ENCODE data around the gene CCL16.

Gene CCL16

GRCh38 chr17:35982409-35983191, 1.3 kb upstream of the CCL16 start:
- no peaks in the 10 kb centered on the region for H3K27me3 ChIP-seq (ENCODE audit: insufficient read depth, poor library complexity, severe bottlenecking)
- H3K4me3 ChIP-seq (replicated peaks; ENCODE audit: insufficient read depth, low read length), result no peak overlapping the region
- no peak for TF ChIP-seq SPI1 (IDR thresholded peaks at IDR 0.05; ENCODE audit: borderline replicate concordance, low read depth)
- TF ChIP-seq POLR2AphosphoS5 (IDR thresholded peaks at IDR 0.05; ENCODE audit: low read depth), result no peak
- H3K27ac ChIP-seq (replicated peaks), result no peak overlapping the region
- no peak for DNase-seq (ENCODE audit: low read depth in 1 of 2, low spot score in 1 of 2)

GRCh38 chr17:35981908-35982330, 622 bp upstream of the CCL16 start:
- H3K27ac ChIP-seq (replicated peaks), result no peak overlapping the region
- no peak for DNase-seq (ENCODE audit: low read depth in 1 of 2, low spot score in 1 of 2)
- H3K4me3 ChIP-seq (replicated peaks; ENCODE audit: insufficient read depth, low read length), result no peak overlapping the region
- H3K27me3 ChIP-seq (ENCODE audit: insufficient read depth, poor library complexity, severe bottlenecking), result no peaks in the 10 kb centered on the region
- TF ChIP-seq POLR2AphosphoS5 (IDR thresholded peaks at IDR 0.05; ENCODE audit: low read depth) (no peak), CTCF (IDR thresholded peaks at IDR 0.05; ENCODE audit: insufficient read depth, low read length) (no peak), GABPA (IDR thresholded peaks at IDR 0.05; ENCODE audit: low read depth) (no peak), SPI1 (IDR thresholded peaks at IDR 0.05; ENCODE audit: borderline replicate concordance, low read depth) (no peak), REST (IDR thresholded peaks at IDR 0.05; ENCODE audit: insufficient replicate concordance, low read depth) (no peak)

GRCh38 chr17:35978346-35978745, 3.0 kb downstream of the CCL16 start:
- TF ChIP-seq GABPA (IDR thresholded peaks at IDR 0.05; ENCODE audit: low read depth) (no peak), REST (IDR thresholded peaks at IDR 0.05; ENCODE audit: insufficient replicate concordance, low read depth) (no peak), POLR2AphosphoS5 (IDR thresholded peaks at IDR 0.05; ENCODE audit: low read depth) (no peak), CTCF (IDR thresholded peaks at IDR 0.05; ENCODE audit: insufficient read depth, low read length) (no peak), SPI1 (IDR thresholded peaks at IDR 0.05; ENCODE audit: borderline replicate concordance, low read depth) (no peak)
- no peak for DNase-seq (ENCODE audit: low read depth in 1 of 2, low spot score in 1 of 2)
- H3K27me3 ChIP-seq (ENCODE audit: insufficient read depth, poor library complexity, severe bottlenecking), result no peaks in the 10 kb centered on the region
- no peak overlapping the region for H3K4me3 ChIP-seq (replicated peaks; ENCODE audit: insufficient read depth, low read length)
- no peak overlapping the region for H3K27ac ChIP-seq (replicated peaks)

GRCh38 chr17:35977509-35977908, 3.8 kb downstream of the CCL16 start:
- H3K27ac ChIP-seq (replicated peaks), result no peak overlapping the region
- H3K4me3 ChIP-seq (replicated peaks; ENCODE audit: insufficient read depth, low read length), result no peak overlapping the region
- no peak for TF ChIP-seq REST (IDR thresholded peaks at IDR 0.05; ENCODE audit: insufficient replicate concordance, low read depth)
- TF ChIP-seq CTCF (IDR thresholded peaks at IDR 0.05; ENCODE audit: insufficient read depth, low read length), result no peak
- TF ChIP-seq GABPA (IDR thresholded peaks at IDR 0.05; ENCODE audit: low read depth), result no peak
- no peak for TF ChIP-seq POLR2AphosphoS5 (IDR thresholded peaks at IDR 0.05; ENCODE audit: low read depth)
- TF ChIP-seq SPI1 (IDR thresholded peaks at IDR 0.05; ENCODE audit: borderline replicate concordance, low read depth), result no peak
- DNase-seq (ENCODE audit: low read depth in 1 of 2, low spot score in 1 of 2), result no peak
- no peaks in the 10 kb centered on the region for H3K27me3 ChIP-seq (ENCODE audit: insufficient read depth, poor library complexity, severe bottlenecking)
